Esophagus squamous epithelium (tissue), 5 donors: Measurements from ENCODE around the gene ANO2. TPM values are rescaled to one million over a fixed set of nuclear protein-coding genes. Genes with fewer than 3 reads are reported as not detected.

Experiments
- DNase-seq: peaks from one replicate; lab custom pipeline; 2025; lab: John Stamatoyannopoulos, UW
- H3K27ac ChIP-seq, 4 donors: fragments of 200-600 bp; sonication (generic); one replicate each; pipeline ENCODE4 v1.5.1; 2016 to 2019; ENCODE audit warnings: mild to moderate bottlenecking in 1 of 4
- H3K27me3 ChIP-seq, 4 donors: fragments of 200-600 bp; sonication (generic); 1 replicate in 3 of 4; 2 replicates in 1 of 4; pipeline versions ENCODE4 v1.5.1 to v1.6.0; 2017 to 2021; ENCODE audit warnings: antibody characterized with exemption in 1 of 4
- H3K36me3 ChIP-seq, 3 donors: fragments of 200-600 bp; sonication (generic); one replicate each; pipeline ENCODE4 v1.5.1; 2016 to 2019
- H3K4me1 ChIP-seq, 3 donors: fragments of 200-600 bp; sonication (generic); one replicate each; pipeline ENCODE4 v1.5.1; 2017 to 2019
- H3K4me3 ChIP-seq, 4 donors: fragments of 200-600 bp; sonication (generic); 1 replicate in 3 of 4; 2 replicates in 1 of 4; pipeline ENCODE4 v1.5.1; 2016 to 2019; ENCODE audit warnings: mild to moderate bottlenecking in 2 of 4, moderate library complexity in 1 of 4
- H3K9me3 ChIP-seq, 3 donors: fragments of 200-600 bp; sonication (generic); one replicate each; pipeline ENCODE4 v1.5.1; 2016 to 2019
- CTCF ChIP-seq, 6 experiments: fragments of 450-650 bp in 4 of 6; fragments of 200-600 bp in 2 of 6; sonication (generic) in 2 of 6; IDR thresholded peaks; one replicate each; pipeline ENCODE4 v1.5.1; 2016 to 2019; ENCODE audit warnings: antibody characterized with exemption in 6 of 6, mild to moderate bottlenecking in 4 of 6, moderate library complexity in 4 of 6
- POLR2A ChIP-seq, 4 donors: fragments of 450-650 bp; IDR thresholded peaks; one replicate each; pipeline ENCODE4 v1.6.1; 2017; ENCODE audit warnings: antibody characterized with exemption in 4 of 4, mild to moderate bottlenecking in 4 of 4, moderate library complexity in 3 of 4
- WGBS, 2 donors: methylation state at CpG; one replicate each; pipeline ENCODE4 v1.1.5; 2018; 5-methylcytosine and 5-hydroxymethylcytosine counted together
- intact Hi-C: fragments of 100-400 bp; cut with DNase I; formaldehyde crosslinking; loops from one replicate; pipeline ENCODE4 v1.15.0; 2022
- total RNA-seq, 4 donors: library from RNA; depleted of rRNA; stranded (reverse); fragments of >200 nt; gene quantifications; one replicate each; pipeline ENCODE4 v1.1.0, GENCODE V29; 2016
- donor health status: DM: yes; HTN: yes; CAD: no.

ANO2 gene
- total RNA-seq, 4 donors from 2014 or later: 0.49 to 11.8 (median 3.1) TPM

- intact Hi-C loops: loop anchor here (10.0 kb wide), 1 partner anchor 349 kb away; no protein-coding TSS in a partner anchor
- TF ChIP-seq CTCF (IDR thresholded peaks at IDR 0.05) (no peak), POLR2A (IDR thresholded peaks at IDR 0.05) (no peak)
- H3K4me3 ChIP-seq: no peak overlapping the region
- peaks cover 0 to 36% (median 8%) of the 10 kb centered on the region in 3 donors for H3K4me1 ChIP-seq
- no peaks in the 10 kb centered on the region for H3K36me3 ChIP-seq
- peaks cover 0 to 73% (median 0%) of the 10 kb centered on the region in 4 donors for H3K27me3 ChIP-seq
- WGBS, 2 donors: 24% methylated on average over 4 of the region's 4 CpGs
- H3K27ac ChIP-seq: no peak overlapping the region
- H3K9me3 ChIP-seq: no peaks in the 10 kb centered on the region
- DNase-seq: no peak
These were observed 150.9 kb downstream of the ANO2 start for GRCh38 chr12:5794156-5794555.

- TF ChIP-seq CTCF (IDR thresholded peaks at IDR 0.05) (no peak), POLR2A (IDR thresholded peaks at IDR 0.05) (no peak)
- H3K9me3 ChIP-seq: no peaks in the 10 kb centered on the region
- H3K27ac ChIP-seq: no peak overlapping the region
- peaks cover 0 to 41% (median 8%) of the 10 kb centered on the region in 3 donors for H3K4me1 ChIP-seq
- intact Hi-C loops: loop anchor here (10.0 kb wide), 1 partner anchor 348 kb away; no protein-coding TSS in a partner anchor
- no peaks in the 10 kb centered on the region for H3K36me3 ChIP-seq
- 80 to 82% methylated on average over 5 of the region's 5 CpGs for WGBS, 2 donors
- DNase-seq: no peak
- peaks cover 0 to 74% (median 0%) of the 10 kb centered on the region in 4 donors for H3K27me3 ChIP-seq
- no peak overlapping the region for H3K4me3 ChIP-seq
These were observed 152.7 kb downstream of the ANO2 start for GRCh38 chr12:5792343-5792742.

GRCh38 chr12:5789469-5789968 lies 155.5 kb downstream of the ANO2 start:
- TF ChIP-seq POLR2A (IDR thresholded peaks at IDR 0.05) (no peak), CTCF (IDR thresholded peaks at IDR 0.05) (no peak)
- peaks cover 0 to 88% (median 0%) of the 10 kb centered on the region in 4 donors for H3K27me3 ChIP-seq
- H3K36me3 ChIP-seq: no peaks in the 10 kb centered on the region
- H3K4me1 ChIP-seq: peaks cover 0 to 34% (median 7%) of the 10 kb centered on the region in 3 donors
- intact Hi-C loops: no loop called here
- no peaks in the 10 kb centered on the region for H3K9me3 ChIP-seq
- no peak for DNase-seq
- H3K27ac ChIP-seq: no peak overlapping the region
- no peak overlapping the region for H3K4me3 ChIP-seq
- WGBS, 2 donors: 17 to 31% methylated on average over 6 to 7 of the region's 7 CpGs

GRCh38 chr12:5787828-5788227 lies 157.2 kb downstream of the ANO2 start:
- TF ChIP-seq POLR2A (IDR thresholded peaks at IDR 0.05): no peak
- no peak for TF ChIP-seq CTCF (IDR thresholded peaks at IDR 0.05)
- intact Hi-C loops: no loop called here
- no peak overlapping the region for H3K4me3 ChIP-seq
- H3K9me3 ChIP-seq: no peaks in the 10 kb centered on the region
- peaks cover 0 to 33% (median 4%) of the 10 kb centered on the region in 3 donors for H3K4me1 ChIP-seq
- no peaks in the 10 kb centered on the region for H3K36me3 ChIP-seq
- H3K27me3 ChIP-seq: peaks cover 0 to 76% (median 0%) of the 10 kb centered on the region in 4 donors
- WGBS, 2 donors: 93 to 95% methylated on average over 5 of the region's 5 CpGs
- no peak for DNase-seq
- H3K27ac ChIP-seq: no peak overlapping the region

GRCh38 chr12:5785601-5786000 lies 159.5 kb downstream of the ANO2 start:
- TF ChIP-seq CTCF (IDR thresholded peaks at IDR 0.05) (no peak), POLR2A (IDR thresholded peaks at IDR 0.05) (no peak)
- Histone ChIP-seq H3K9me3 (no peaks in the 10 kb centered on the region), H3K4me3 (no peak overlapping the region), H3K36me3 (no peaks in the 10 kb centered on the region), H3K4me1 (peaks cover 0 to 30% (median 4%) of the 10 kb centered on the region in 3 donors), H3K27me3 (peaks cover 0 to 58% (median 0%) of the 10 kb centered on the region in 4 donors), H3K27ac (no peak overlapping the region)
- DNase-seq: no peak
- 91 to 92% methylated on average over 4 to 5 of the region's 5 CpGs for WGBS, 2 donors
- intact Hi-C loops: no loop called here
